Activated CD8-positive, alpha-beta memory T cell treated with anti-CD3 and anti-CD28 coated beads, Interleukin-2, amount 10 ng/mL, durations not matched to agents 7 days and 5 days (primary cell): ENCODE data around the gene FUBP3. TPM values are rescaled to one million over a fixed set of nuclear protein-coding genes. Genes with fewer than 3 reads are reported as not detected.
"Not testable (repeated sequence)": the region's sequence is repeated elsewhere in the genome, so short reads cannot be mapped to it uniquely, and the experiment has no call there.

Source experiments
- ATAC-seq: fragments of 150-1000 bp; cut with Tn5 transposase; one replicate; pipeline ENCODE4 v1.10.0; 2021; ENCODE audit warnings: moderate library complexity
- CTCF ChIA-PET: fragments of 350-600 bp; sonication (Branson Sonifier 250); formaldehyde crosslinking; loops from one replicate; lab custom pipeline; 2021; ENCODE audit warnings: antibody characterized with exemption; lab: Charles Lee
- DNase-seq: peaks from one replicate; pipeline ENCODE4 v3.0.0-alpha.2; 2020
- H3K27ac Mint-ChIP-seq: one replicate; pipeline ENCODE4 v1.8.0; 2021; ENCODE audit warnings: mild to moderate bottlenecking, mixed read lengths
- H3K27me3 Mint-ChIP-seq: one replicate; pipeline ENCODE4 v1.8.0; 2021; ENCODE audit warnings: mixed read lengths
- H3K36me3 Mint-ChIP-seq: one replicate; pipeline ENCODE4 v1.8.0; 2021; ENCODE audit warnings: mild to moderate bottlenecking, mixed read lengths
- H3K4me1 Mint-ChIP-seq: one replicate; pipeline ENCODE4 v1.8.0; 2021; ENCODE audit warnings: mixed read lengths
- H3K4me3 Mint-ChIP-seq: one replicate; pipeline ENCODE4 v1.8.0; 2021; ENCODE audit warnings: mild to moderate bottlenecking, moderate library complexity, mixed read lengths
- H3K9me3 Mint-ChIP-seq: one replicate; pipeline ENCODE4 v1.8.0; 2022; ENCODE audit warnings: low read depth, mixed read lengths
- total RNA-seq, 2 experiments: library from RNA; stranded (reverse); gene quantifications; one replicate each; pipeline ENCODE4 v1.2.3, GENCODE V29; 2021

FUBP3 gene
- total RNA-seq, 2 experiments from 2014 or later = 37.8 to 46.0 TPM

GRCh38 chr9:130543368-130543767 is 36.0 kb upstream of the FUBP3 start:
- DNase-seq = no peak
- H3K36me3 Mint-ChIP-seq = no peaks in the 10 kb centered on the region
- no peaks in the 10 kb centered on the region for H3K9me3 Mint-ChIP-seq
- H3K27me3 Mint-ChIP-seq = peaks cover 24% of the 10 kb centered on the region
- no peak overlapping the region for H3K4me3 Mint-ChIP-seq
- no peak for ATAC-seq
- no peak overlapping the region for H3K27ac Mint-ChIP-seq
- peaks cover 2% of the 10 kb centered on the region for H3K4me1 Mint-ChIP-seq
- CTCF ChIA-PET = interaction anchor here (0.6 kb wide), 1 partner anchor 976 kb away, joined by 3 read pairs; no protein-coding TSS in a partner anchor

GRCh38 chr9:130543859-130544258 is 35.5 kb upstream of the FUBP3 start:
- Mint-ChIP-seq H3K4me1 (peaks cover 2% of the 10 kb centered on the region), H3K9me3 (peaks cover under 1% of the 10 kb centered on the region), H3K36me3 (no peaks in the 10 kb centered on the region), H3K27me3 (peaks cover 19% of the 10 kb centered on the region), H3K27ac (no peak overlapping the region), H3K4me3 (no peak overlapping the region)
- CTCF ChIA-PET = interaction anchor here (0.6 kb wide), 1 partner anchor 977 kb away, joined by 3 read pairs; no protein-coding TSS in a partner anchor
- ATAC-seq = no peak
- no peak for DNase-seq

GRCh38 chr9:130544364-130544763 is 35.0 kb upstream of the FUBP3 start:
- Mint-ChIP-seq H3K4me1 (peaks cover 2% of the 10 kb centered on the region), H3K36me3 (no peaks in the 10 kb centered on the region), H3K27ac (no peak overlapping the region), H3K27me3 (peaks cover 16% of the 10 kb centered on the region), H3K4me3 (no peak overlapping the region), H3K9me3 (peaks cover 5% of the 10 kb centered on the region)
- CTCF ChIA-PET = no interaction called here
- DNase-seq (no peak), ATAC-seq (no peak)

- no peak overlapping the region for H3K4me3 Mint-ChIP-seq
- DNase-seq (no peak), ATAC-seq (no peak)
- H3K27ac Mint-ChIP-seq = no peak overlapping the region
- H3K27me3 Mint-ChIP-seq = no peaks in the 10 kb centered on the region
- H3K36me3 Mint-ChIP-seq = no peaks in the 10 kb centered on the region
- H3K4me1 Mint-ChIP-seq = no peaks in the 10 kb centered on the region
- CTCF ChIA-PET = no interaction called here
- peaks cover 7% of the 10 kb centered on the region for H3K9me3 Mint-ChIP-seq
These were observed 31.3 kb upstream of the FUBP3 start for GRCh38 chr9:130548103-130548502.

GRCh38 chr9:130549093-130549735 is 30.2 kb upstream of the FUBP3 start:
- no peaks in the 10 kb centered on the region for H3K4me1 Mint-ChIP-seq
- peaks cover 7% of the 10 kb centered on the region for H3K9me3 Mint-ChIP-seq
- DNase-seq (no peak), ATAC-seq (no peak)
- no peaks in the 10 kb centered on the region for H3K27me3 Mint-ChIP-seq
- CTCF ChIA-PET = no interaction called here
- H3K27ac Mint-ChIP-seq = no peak overlapping the region
- H3K36me3 Mint-ChIP-seq = no peaks in the 10 kb centered on the region
- no peak overlapping the region for H3K4me3 Mint-ChIP-seq

- Mint-ChIP-seq H3K4me1 (no peaks in the 10 kb centered on the region), H3K27me3 (peaks cover 3% of the 10 kb centered on the region), H3K4me3 (no peak overlapping the region), H3K27ac (no peak overlapping the region), H3K9me3 (peaks cover 2% of the 10 kb centered on the region), H3K36me3 (no peaks in the 10 kb centered on the region)
- no peak for ATAC-seq
- DNase-seq = no peak
- CTCF ChIA-PET = no interaction called here
These were observed 24.8 kb upstream of the FUBP3 start for GRCh38 chr9:130554606-130555005.

- no peaks in the 10 kb centered on the region for H3K4me1 Mint-ChIP-seq
- no peak for ATAC-seq
- H3K36me3 Mint-ChIP-seq = no peaks in the 10 kb centered on the region
- no peak overlapping the region for H3K4me3 Mint-ChIP-seq
- H3K27ac Mint-ChIP-seq = no peak overlapping the region
- no peaks in the 10 kb centered on the region for H3K9me3 Mint-ChIP-seq
- peaks cover 3% of the 10 kb centered on the region for H3K27me3 Mint-ChIP-seq
- CTCF ChIA-PET = no interaction called here
- no peak for DNase-seq
These were observed 24.3 kb upstream of the FUBP3 start for GRCh38 chr9:130555061-130555460.

GRCh38 chr9:130555968-130556367 is 23.4 kb upstream of the FUBP3 start:
- H3K4me1 Mint-ChIP-seq = no peaks in the 10 kb centered on the region
- no peaks in the 10 kb centered on the region for H3K36me3 Mint-ChIP-seq
- no peak for ATAC-seq
- no peak overlapping the region for H3K4me3 Mint-ChIP-seq
- H3K27ac Mint-ChIP-seq = no peak overlapping the region
- peaks cover 9% of the 10 kb centered on the region for H3K27me3 Mint-ChIP-seq
- CTCF ChIA-PET = no interaction called here
- DNase-seq = no peak
- H3K9me3 Mint-ChIP-seq = no peaks in the 10 kb centered on the region

- Mint-ChIP-seq H3K4me3 (no peak overlapping the region), H3K9me3 (no peaks in the 10 kb centered on the region), H3K36me3 (no peaks in the 10 kb centered on the region), H3K27me3 (peaks cover 9% of the 10 kb centered on the region), H3K27ac (no peak overlapping the region), H3K4me1 (no peaks in the 10 kb centered on the region)
- ATAC-seq (no peak), DNase-seq (no peak)
- CTCF ChIA-PET = no interaction called here
These were observed 22.8 kb upstream of the FUBP3 start for GRCh38 chr9:130556396-130557076.

GRCh38 chr9:130557077-130557468 is 22.3 kb upstream of the FUBP3 start:
- CTCF ChIA-PET = no interaction called here
- ATAC-seq (no peak), DNase-seq (no peak)
- Mint-ChIP-seq H3K4me1 (no peaks in the 10 kb centered on the region), H3K27me3 (peaks cover 9% of the 10 kb centered on the region), H3K36me3 (no peaks in the 10 kb centered on the region), H3K9me3 (no peaks in the 10 kb centered on the region), H3K27ac (no peak overlapping the region), H3K4me3 (no peak overlapping the region)

GRCh38 chr9:130561056-130561455 is 18.3 kb upstream of the FUBP3 start:
- no peaks in the 10 kb centered on the region for H3K36me3 Mint-ChIP-seq
- no peak for DNase-seq
- H3K9me3 Mint-ChIP-seq = no peaks in the 10 kb centered on the region
- peaks cover 12% of the 10 kb centered on the region for H3K27me3 Mint-ChIP-seq
- H3K27ac Mint-ChIP-seq = no peak overlapping the region
- ATAC-seq = no peak
- no peaks in the 10 kb centered on the region for H3K4me1 Mint-ChIP-seq
- CTCF ChIA-PET = no interaction called here
- no peak overlapping the region for H3K4me3 Mint-ChIP-seq

GRCh38 chr9:130562525-130562924 is 16.9 kb upstream of the FUBP3 start:
- CTCF ChIA-PET, ATAC-seq, H3K27ac Mint-ChIP-seq, H3K4me1 Mint-ChIP-seq, H3K36me3 Mint-ChIP-seq, H3K9me3 Mint-ChIP-seq, DNase-seq, H3K4me3 Mint-ChIP-seq: not testable (repeated sequence)
- peaks cover 18% of the 10 kb centered on the region for H3K27me3 Mint-ChIP-seq

GRCh38 chr9:130563797-130564196 is 15.6 kb upstream of the FUBP3 start:
- Mint-ChIP-seq H3K4me3 (no peak overlapping the region), H3K36me3 (no peaks in the 10 kb centered on the region), H3K27me3 (peaks cover 18% of the 10 kb centered on the region), H3K27ac (no peak overlapping the region), H3K9me3 (no peaks in the 10 kb centered on the region), H3K4me1 (no peaks in the 10 kb centered on the region)
- ATAC-seq (no peak), DNase-seq (no peak)
- CTCF ChIA-PET = no interaction called here

GRCh38 chr9:130565792-130566191 is 13.6 kb upstream of the FUBP3 start:
- DNase-seq (no peak), ATAC-seq (no peak)
- H3K4me3 Mint-ChIP-seq = no peak overlapping the region
- H3K4me1 Mint-ChIP-seq = no peaks in the 10 kb centered on the region
- H3K9me3 Mint-ChIP-seq = no peaks in the 10 kb centered on the region
- H3K27me3 Mint-ChIP-seq = peaks cover 12% of the 10 kb centered on the region
- CTCF ChIA-PET = no interaction called here
- H3K36me3 Mint-ChIP-seq = no peaks in the 10 kb centered on the region
- no peak overlapping the region for H3K27ac Mint-ChIP-seq
